ENCODE results near the gene FAM114A2.

Gene FAM114A2

DNA sequence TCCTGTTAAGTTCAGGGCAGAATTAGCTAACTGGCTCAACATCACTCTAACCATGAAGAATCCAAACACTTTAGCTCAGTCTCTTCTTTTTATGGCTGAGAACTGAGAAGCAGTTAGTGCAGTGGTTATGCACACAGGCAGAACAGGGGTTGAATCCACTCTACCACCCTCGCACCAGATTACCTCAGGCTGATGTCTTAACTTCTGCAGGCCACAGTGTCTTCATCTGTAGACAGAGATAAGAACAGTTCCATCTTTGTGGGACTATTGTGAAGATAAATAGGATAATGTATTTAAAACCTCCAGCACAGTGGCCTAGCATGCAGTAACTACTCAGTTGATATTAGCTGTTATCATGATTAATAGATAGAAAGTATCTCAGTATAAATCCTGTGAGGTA is 54.8 kb downstream of the FAM114A2 start:
- ATAC-seq (no peak), DNase-seq (no peak)
- Mint-ChIP-seq H3K4me1 (no peaks in the 10 kb centered on the region), H3K9me3 (no peaks in the 10 kb centered on the region), H3K36me3 (ENCODE audit: low read depth) (no peaks in the 10 kb centered on the region), H3K4me3 (no peak overlapping the region), H3K27ac (no peak overlapping the region), H3K27me3 (no peaks in the 10 kb centered on the region)

DNA sequence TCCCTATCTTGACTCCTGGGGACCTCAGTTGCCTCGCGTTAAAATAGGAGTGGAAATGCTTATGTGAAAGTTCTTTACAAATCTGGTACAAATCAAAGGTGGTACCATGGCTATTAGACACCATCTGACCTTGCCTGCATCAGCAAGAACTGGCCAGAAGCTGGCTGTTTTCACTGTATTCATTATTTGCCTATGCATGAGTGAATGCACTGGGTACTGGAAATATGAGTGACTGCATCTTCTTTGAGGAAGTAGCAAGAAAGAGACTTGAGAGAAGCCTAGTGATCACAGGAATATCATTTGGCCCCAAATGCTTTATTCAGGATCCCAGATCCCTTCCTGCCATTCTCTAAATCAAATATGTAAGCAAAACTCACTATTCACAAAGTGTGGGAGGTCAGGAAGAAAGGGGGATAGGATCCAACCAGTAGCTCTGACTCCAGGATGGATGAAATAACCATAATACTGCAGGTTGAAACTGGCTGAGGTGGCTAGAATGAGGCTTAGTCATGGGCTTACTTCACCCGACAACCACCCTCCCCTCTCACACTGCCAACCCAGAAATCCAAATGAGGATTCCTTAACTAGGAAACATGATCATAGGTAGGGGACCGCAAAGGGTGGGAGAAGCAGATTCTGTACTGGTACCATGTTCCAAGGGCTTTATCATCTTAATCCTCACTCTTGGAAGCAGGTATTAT is 56.7 kb downstream of the FAM114A2 start:
- ATAC-seq (no peak), DNase-seq (no peak)
- Mint-ChIP-seq H3K4me1 (no peaks in the 10 kb centered on the region), H3K36me3 (ENCODE audit: low read depth) (no peaks in the 10 kb centered on the region), H3K4me3 (no peak overlapping the region), H3K27me3 (no peaks in the 10 kb centered on the region), H3K27ac (no peak overlapping the region), H3K9me3 (no peaks in the 10 kb centered on the region)

DNA sequence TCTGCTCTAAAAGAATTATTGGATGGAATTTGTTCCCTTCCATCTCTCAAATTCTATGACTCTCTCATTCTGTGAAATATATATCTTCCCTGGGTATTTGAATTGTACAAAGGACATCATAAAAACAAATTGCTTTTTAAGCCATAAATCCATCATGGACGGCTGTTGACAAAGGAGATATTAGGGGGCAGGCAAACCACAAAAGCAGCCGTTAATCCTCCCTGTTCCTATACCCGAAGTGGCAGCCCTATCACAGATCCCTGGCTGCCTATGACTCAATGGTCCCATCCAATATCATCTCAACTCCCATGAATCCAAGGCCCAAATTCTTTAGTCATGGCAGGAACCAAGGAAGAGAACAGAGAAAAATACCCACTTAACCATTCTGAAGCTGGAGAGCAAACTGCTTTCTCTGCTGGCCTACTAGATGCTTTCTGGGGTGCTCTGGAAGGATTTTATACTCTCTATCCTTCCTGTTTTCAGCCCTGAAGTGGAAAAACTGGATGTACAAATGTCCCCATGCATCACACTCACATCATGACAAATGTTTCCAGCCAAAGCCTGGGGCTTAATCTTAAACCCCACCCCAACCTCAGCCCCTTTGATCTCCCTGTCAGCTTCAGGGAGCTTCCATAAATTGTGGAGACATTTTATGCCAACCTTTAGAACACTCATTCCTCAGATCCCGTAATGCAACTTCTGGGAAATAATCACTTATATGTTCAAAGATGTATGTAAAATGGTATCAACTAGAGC is 59.5 kb downstream of the FAM114A2 start:
- no peak overlapping the region for H3K27ac Mint-ChIP-seq
- no peaks in the 10 kb centered on the region for H3K9me3 Mint-ChIP-seq
- no peak overlapping the region for H3K4me3 Mint-ChIP-seq
- H3K27me3 Mint-ChIP-seq, result no peaks in the 10 kb centered on the region
- H3K4me1 Mint-ChIP-seq, result no peaks in the 10 kb centered on the region
- ATAC-seq, result no peak
- H3K36me3 Mint-ChIP-seq (ENCODE audit: low read depth), result no peaks in the 10 kb centered on the region
- DNase-seq, result no peak

DNA sequence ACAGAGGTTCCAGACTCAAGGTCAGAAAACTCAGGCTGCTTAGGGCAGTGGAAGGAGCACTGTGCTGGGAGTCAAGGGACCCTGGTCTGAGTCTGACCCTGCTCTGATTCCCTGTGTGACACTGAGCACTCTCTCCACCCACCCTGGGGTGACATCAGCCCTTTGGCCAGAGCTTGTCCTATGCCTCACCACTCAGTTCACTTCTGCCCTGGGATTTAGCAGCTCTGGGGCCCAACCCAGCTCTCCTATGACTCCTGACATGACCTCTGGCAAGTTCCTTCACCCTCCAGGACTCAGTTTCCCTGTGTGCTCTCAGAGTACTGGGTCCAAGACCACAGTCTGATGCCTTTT is 63.9 kb downstream of the FAM114A2 start:
- Mint-ChIP-seq H3K4me3 (no peak overlapping the region), H3K27me3 (no peaks in the 10 kb centered on the region), H3K9me3 (no peaks in the 10 kb centered on the region), H3K4me1 (no peaks in the 10 kb centered on the region), H3K36me3 (ENCODE audit: low read depth) (no peaks in the 10 kb centered on the region), H3K27ac (no peak overlapping the region)
- ATAC-seq (no peak), DNase-seq (no peak)

DNA sequence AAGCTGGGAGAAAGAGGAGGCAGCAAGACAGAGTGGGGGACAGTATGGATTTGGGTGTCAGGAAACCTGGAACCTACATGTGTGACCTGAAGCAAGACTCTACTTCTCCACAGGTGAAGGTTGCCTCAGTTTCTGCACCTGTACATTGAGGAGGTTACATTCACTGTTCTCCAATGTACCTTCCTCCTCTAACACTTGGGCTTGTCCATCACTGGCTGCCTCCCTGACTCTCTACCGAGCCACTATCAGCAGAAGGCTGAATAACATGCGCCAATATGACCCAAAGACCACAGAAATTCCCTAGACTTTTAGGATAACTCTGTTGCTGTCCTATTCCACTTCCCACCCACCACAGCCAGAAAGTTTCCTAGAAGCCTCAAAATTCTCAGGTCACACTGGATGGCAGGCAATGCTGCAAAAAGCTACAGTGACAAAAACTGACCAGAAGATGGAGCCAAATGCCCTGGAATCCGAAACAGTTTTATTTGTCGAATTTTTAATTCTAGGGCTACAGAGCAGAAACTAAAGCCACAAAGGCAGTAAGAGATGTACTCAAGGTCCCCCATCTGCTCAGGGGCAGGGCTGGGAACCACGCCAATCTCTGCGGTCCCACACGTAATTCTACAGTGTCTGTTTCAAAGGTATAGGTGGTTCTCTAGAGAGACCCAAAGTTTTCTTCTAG is 64.4 kb downstream of the FAM114A2 start:
- ATAC-seq (peak; percentile 54), DNase-seq (peak; percentile 34)
- no peaks in the 10 kb centered on the region for H3K4me1 Mint-ChIP-seq
- no peaks in the 10 kb centered on the region for H3K36me3 Mint-ChIP-seq (ENCODE audit: low read depth)
- H3K27ac Mint-ChIP-seq, result no peak overlapping the region
- no peak overlapping the region for H3K4me3 Mint-ChIP-seq
- H3K27me3 Mint-ChIP-seq, result no peaks in the 10 kb centered on the region
- H3K9me3 Mint-ChIP-seq, result no peaks in the 10 kb centered on the region

DNA sequence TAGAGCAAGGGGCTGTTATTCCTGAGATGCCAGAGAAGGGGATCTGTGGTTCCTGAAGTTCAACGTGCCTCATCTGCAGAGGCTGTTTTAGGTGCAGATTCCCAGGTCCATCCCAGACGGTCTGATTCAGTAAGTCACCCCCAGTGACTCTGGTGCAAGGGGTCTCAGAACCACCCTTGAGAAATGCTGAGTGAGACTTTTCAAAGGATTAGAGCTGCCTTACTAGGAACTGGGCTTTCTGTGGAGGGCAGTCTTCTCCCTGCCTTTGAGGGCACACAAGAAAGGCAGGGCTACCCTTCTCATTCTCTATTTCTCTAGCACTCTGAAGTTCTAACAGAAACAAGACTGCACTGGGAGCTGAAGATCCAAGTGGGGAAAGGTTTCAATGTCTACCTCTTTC is 66.5 kb downstream of the FAM114A2 start:
- DNase-seq (no peak), ATAC-seq (no peak)
- H3K4me3 Mint-ChIP-seq, result no peak overlapping the region
- H3K27ac Mint-ChIP-seq, result no peak overlapping the region
- no peaks in the 10 kb centered on the region for H3K36me3 Mint-ChIP-seq (ENCODE audit: low read depth)
- no peaks in the 10 kb centered on the region for H3K9me3 Mint-ChIP-seq
- H3K4me1 Mint-ChIP-seq, result no peaks in the 10 kb centered on the region
- H3K27me3 Mint-ChIP-seq, result no peaks in the 10 kb centered on the region

DNA sequence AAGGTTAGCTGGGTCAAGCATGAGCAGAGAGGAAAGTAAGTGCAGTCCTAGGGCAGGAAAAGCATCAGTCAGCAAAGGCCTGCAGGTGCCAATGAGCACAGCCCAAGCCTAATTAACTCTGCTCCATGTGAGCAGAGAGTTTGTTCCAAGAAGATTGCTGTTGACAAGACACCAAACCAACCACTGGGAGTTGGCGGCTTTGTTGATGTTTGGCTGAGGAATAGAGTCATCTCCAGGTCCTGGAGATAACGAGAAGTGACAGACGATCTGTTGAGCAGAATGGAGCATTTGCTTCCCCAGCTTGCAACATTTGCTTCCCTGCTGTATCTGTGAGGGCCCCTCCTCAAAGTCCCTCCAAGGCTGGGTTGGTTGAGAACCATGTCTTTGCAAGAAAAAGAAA is 68.2 kb downstream of the FAM114A2 start:
- Mint-ChIP-seq H3K27ac (no peak overlapping the region), H3K36me3 (ENCODE audit: low read depth) (no peaks in the 10 kb centered on the region), H3K9me3 (no peaks in the 10 kb centered on the region), H3K27me3 (peaks cover 3% of the 10 kb centered on the region), H3K4me3 (no peak overlapping the region), H3K4me1 (no peaks in the 10 kb centered on the region)
- ATAC-seq, result no peak
- no peak for DNase-seq

DNA sequence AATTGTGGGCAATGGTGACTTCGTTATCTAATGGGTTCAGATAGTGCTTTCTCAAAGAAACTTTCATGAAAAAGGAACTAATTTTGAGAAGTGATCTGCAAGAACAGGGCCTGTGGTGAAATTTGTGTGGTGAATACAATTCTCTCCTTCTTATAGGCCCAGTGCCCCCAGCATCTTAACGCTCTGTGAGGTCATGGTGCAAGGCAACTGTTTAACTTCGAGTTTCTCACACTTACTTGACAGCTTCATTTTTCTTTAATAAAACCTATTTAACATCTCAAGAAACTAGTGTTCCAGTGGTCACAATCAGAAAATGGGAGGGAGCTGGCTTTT is 69.2 kb downstream of the FAM114A2 start:
- ATAC-seq, result no peak
- peaks cover 3% of the 10 kb centered on the region for H3K27me3 Mint-ChIP-seq
- H3K27ac Mint-ChIP-seq, result no peak overlapping the region

DNA sequence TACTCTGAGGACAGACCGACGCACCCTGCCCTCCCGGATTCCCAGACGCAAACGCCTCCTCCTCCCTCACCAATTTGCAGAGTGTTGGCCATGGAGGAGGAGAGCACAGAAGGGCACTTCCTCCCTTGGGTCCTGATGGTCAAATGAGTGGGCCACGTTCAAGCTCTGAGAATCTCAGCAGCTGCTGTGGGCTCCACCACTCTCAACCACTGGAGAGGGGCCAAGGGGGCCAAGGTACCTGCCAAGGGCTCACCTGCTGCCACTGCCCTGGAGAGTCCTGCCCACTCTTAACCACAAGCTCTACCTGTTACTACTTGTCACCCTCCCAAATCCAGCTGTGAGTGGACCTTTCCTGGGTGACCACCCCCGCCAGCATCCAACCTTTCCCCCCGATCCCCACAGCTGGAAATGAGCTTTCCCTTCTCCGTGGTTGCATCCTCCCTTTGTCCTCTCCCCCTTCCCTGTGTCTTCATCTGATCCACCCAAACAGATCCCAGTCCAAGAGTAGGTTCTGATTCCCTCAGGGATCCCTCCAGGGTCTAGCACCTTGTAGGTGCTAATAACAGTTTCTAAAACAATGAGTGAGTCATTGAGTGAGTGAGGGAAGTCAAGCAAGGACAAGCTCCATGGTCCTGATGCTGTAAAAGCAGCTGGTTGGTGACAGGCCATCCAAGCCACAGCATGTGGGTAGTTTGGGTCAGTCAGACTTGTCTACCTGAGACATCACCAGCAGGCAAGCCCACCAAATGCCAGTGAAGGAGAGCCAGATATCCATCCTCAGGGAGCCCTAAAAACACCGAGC is 69.7 kb downstream of the FAM114A2 start:
- no peaks in the 10 kb centered on the region for H3K9me3 Mint-ChIP-seq
- no peaks in the 10 kb centered on the region for H3K4me1 Mint-ChIP-seq
- no peaks in the 10 kb centered on the region for H3K36me3 Mint-ChIP-seq (ENCODE audit: low read depth)
- peaks cover 3% of the 10 kb centered on the region for H3K27me3 Mint-ChIP-seq
- H3K4me3 Mint-ChIP-seq, result no peak overlapping the region
- no peak overlapping the region for H3K27ac Mint-ChIP-seq
- ATAC-seq (no peak), DNase-seq (no peak)

More for the DNA sequence above, 69.2 kb downstream of the FAM114A2 start:
- H3K36me3 Mint-ChIP-seq (ENCODE audit: low read depth), result no peaks in the 10 kb centered on the region
- DNase-seq, result no peak
- no peak overlapping the region for H3K4me3 Mint-ChIP-seq
- no peaks in the 10 kb centered on the region for H3K4me1 Mint-ChIP-seq
- H3K9me3 Mint-ChIP-seq, result no peaks in the 10 kb centered on the region

DNA sequence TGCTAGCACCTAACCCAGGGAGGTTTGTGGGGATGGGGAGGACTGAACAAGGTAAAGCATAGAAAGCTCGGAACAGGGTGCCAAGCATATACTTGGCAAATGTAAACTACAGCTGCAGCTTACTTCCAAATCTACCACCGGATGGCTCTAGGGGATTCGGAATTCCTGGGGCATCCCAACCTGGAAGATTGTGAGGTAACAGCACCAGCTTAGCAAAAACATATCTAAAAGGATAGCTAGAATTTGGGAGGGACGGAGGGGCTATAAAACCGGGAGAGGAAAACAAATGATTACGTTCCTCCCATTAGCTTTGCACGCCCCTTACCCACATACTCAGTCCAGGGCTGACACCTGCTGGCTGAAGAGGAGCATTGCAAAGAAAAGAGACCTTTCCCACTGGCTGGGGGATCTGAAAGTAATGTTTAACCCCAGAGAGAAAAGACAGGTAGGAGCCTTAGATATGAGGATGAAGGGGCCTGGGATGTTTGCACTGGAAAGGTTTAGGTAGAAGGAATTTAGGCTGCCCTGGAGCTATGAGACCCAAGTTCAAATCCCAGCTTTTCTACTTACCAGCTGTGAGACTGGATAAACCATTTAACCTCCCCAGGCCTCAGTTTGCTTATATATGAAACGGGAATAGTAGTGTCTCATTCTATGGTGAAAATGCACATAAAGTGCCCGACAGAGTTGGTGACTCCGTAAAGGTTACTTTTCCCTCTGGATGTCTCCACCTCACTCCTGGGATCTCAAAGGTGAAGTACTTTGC is 73.6 kb downstream of the FAM114A2 start:
- ATAC-seq, result no peak
- H3K36me3 Mint-ChIP-seq (ENCODE audit: low read depth), result no peaks in the 10 kb centered on the region
- H3K4me1 Mint-ChIP-seq, result peaks cover 10% of the 10 kb centered on the region
- no peaks in the 10 kb centered on the region for H3K9me3 Mint-ChIP-seq
- H3K27me3 Mint-ChIP-seq, result peaks cover 3% of the 10 kb centered on the region
- H3K27ac Mint-ChIP-seq, result no peak overlapping the region
- peak; percentile 53 for DNase-seq
- no peak overlapping the region for H3K4me3 Mint-ChIP-seq

DNA sequence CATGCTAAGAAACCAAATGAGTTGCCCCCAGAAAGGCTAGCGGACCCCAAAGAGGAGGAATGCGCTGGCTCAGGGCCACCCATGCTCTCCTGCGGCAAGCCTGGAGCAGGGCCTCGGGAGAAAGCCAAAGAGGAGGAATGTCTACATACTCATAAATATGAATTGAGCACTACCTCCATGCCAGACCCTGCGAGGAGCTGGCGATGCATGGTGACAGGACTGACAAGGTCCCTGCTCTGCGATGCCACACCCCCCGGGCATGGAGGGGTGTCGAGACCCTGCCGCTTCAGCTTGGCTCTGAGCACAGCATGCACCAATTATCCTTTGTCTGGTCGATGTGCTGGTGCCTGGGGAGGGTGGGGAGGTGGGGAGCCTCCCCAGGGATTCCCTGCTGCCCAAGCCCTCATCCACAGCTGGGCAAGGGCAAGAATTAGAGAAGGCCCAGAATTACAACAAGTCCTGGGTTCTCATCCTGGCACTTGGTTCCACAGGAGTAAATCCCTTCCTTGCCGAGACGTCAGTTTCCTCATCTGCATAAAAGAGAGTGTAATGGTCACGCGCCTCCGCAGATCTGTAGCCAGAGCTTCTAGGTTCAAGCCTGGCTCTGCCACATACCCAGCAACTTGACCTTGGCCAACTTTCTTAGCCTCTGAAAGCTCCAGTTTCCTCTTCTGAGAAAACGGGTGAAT is 74.4 kb downstream of the FAM114A2 start:
- Mint-ChIP-seq H3K36me3 (ENCODE audit: low read depth) (no peaks in the 10 kb centered on the region), H3K9me3 (no peaks in the 10 kb centered on the region), H3K27me3 (peaks cover 3% of the 10 kb centered on the region), H3K27ac (no peak overlapping the region), H3K4me3 (no peak overlapping the region), H3K4me1 (peaks cover 10% of the 10 kb centered on the region)
- DNase-seq (no peak), ATAC-seq (no peak)

DNA sequence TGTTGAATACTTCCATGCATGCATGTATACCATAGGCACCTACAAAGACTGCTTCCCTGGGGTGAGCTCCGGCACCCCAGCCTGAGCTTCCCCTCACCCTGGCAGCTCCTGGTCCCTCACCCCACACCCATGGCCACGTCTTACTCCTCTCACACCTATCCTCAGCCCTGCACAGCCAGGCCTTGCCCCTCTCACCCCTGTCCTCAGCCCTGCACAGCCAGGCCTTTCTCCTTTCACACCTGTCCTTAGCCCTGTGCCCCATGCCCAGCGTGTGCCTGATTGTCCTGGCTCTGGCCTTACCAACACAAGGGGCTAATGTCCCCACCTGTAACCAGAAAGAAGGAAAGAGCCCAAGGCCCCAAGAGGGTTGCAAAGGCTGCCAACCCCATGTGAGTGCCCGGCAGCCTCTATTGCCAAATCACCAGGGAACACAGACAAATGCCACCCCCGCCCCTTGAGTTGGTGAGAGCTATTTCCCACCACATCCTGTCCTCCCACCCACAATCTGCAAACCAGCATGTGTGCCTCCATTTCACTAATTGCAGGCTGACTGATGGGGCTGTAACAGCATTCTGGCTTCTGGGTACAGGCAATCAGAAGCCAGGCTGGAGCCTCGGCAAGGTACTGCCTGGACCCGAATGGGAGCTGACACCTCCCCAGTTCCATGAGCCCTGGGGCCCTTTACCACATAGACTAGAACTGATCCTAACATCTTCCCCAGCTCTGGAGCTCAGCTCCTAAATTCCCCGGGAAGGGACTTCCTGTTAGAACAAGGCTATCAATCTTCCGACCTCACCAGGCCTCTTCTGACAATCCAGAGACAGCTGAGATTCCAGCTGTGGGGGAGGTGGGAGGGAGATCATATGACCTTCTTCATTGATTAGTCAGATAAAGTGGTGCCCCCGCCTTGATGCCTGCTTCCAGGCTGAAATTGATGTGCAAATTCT is 78.2 kb downstream of the FAM114A2 start:
- ATAC-seq (peak; percentile 39), DNase-seq (peak; percentile 34)
- no peak overlapping the region for H3K4me3 Mint-ChIP-seq
- H3K27me3 Mint-ChIP-seq, result peaks cover 2% of the 10 kb centered on the region
- H3K4me1 Mint-ChIP-seq, result peaks cover 10% of the 10 kb centered on the region
- H3K9me3 Mint-ChIP-seq, result no peaks in the 10 kb centered on the region
- H3K27ac Mint-ChIP-seq, result no peak overlapping the region
- H3K36me3 Mint-ChIP-seq (ENCODE audit: low read depth), result no peaks in the 10 kb centered on the region
